ENCODE data around the gene EID2B.

Gene EID2B

GRCh38 chr19:39498798-39499642 lies 33.6 kb downstream of the EID2B start, which contains the start of gene DLL3:
Gene DLL3, plus strand, starts transcription at chr19:39498947. Its CDS starts 28 bp downstream, at chr19:39498975.
- no peak for DNase-seq (ENCODE audit: low spot score)

GRCh38 chr19:39497996-39498797 lies 34.5 kb downstream of the EID2B start:
- DNase-seq (ENCODE audit: low spot score), result peak; percentile 82

GRCh38 chr19:39497701-39497995 lies 35.0 kb downstream of the EID2B start:
- DNase-seq (ENCODE audit: low spot score), result no peak

- DNase-seq (ENCODE audit: low spot score), result no peak
Measured at GRCh38 chr19:39496063-39496462, 36.6 kb downstream of the EID2B start.

GRCh38 chr19:39494661-39495060 lies 38.0 kb downstream of the EID2B start:
- DNase-seq (ENCODE audit: low spot score), result no peak

GRCh38 chr19:39492788-39493187 lies 39.9 kb downstream of the EID2B start:
- DNase-seq (ENCODE audit: low spot score), result no peak

- no peak for DNase-seq (ENCODE audit: low spot score)
Measured at GRCh38 chr19:39492225-39492624, 40.4 kb downstream of the EID2B start.

- DNase-seq (ENCODE audit: low spot score), result no peak
Measured at GRCh38 chr19:39489756-39490155, 42.9 kb downstream of the EID2B start.

GRCh38 chr19:39483141-39483540 lies 49.5 kb downstream of the EID2B start:
- no peak for DNase-seq (ENCODE audit: low spot score)

GRCh38 chr19:39481676-39482075 lies 51.0 kb downstream of the EID2B start:
- DNase-seq (ENCODE audit: low spot score), result no peak

GRCh38 chr19:39481229-39481545 lies 51.5 kb downstream of the EID2B start:
- DNase-seq (ENCODE audit: low spot score), result no peak

All from HuH-7 (cell line).